H1 (cell line): Measurements from ENCODE around the gene SPTB. TPM values are rescaled to one million over a fixed set of nuclear protein-coding genes. Genes with fewer than 3 reads are reported as not detected.

Experiments used
- CTCF ChIA-PET: fragments of 300-600 bp; sonication (Branson Sonifier 250); formaldehyde crosslinking; loops from one replicate; lab custom pipeline; 2021; ENCODE audit not compliant: partially characterized antibody; lab: Charles Lee
- POLR2A ChIA-PET: fragments of 300-600 bp; sonication (Branson Sonifier 250); formaldehyde crosslinking; loops from one replicate; lab custom pipeline; 2021; ENCODE audit warnings: inconsistent platforms; ENCODE audit not compliant: partially characterized antibody; lab: Charles Lee
- DNase-seq, 2 experiments: peaks; one replicate each; pipeline versions ENCODE4 v3.0.0 to v3.0.0-alpha.2; 2010 to 2022; ENCODE audit warnings: low spot score in 2 of 2, low read depth in 1 of 2, mixed read lengths in 1 of 2
- FAIRE-seq: peaks from 2 replicates; lab custom pipeline; 2011; peaks lifted over from hg19 to GRCh38; lab: Jason Lieb, UNC
- H2AFZ ChIP-seq: 2 replicates; pipeline ENCODE4 v1.8.1; 2012; ENCODE audit warnings: low read length, inconsistent platforms
- H2AK5ac ChIP-seq: 2 replicates; pipeline ENCODE4 v1.6.1; 2013; ENCODE audit warnings: low read depth, low read length
- H2BK120ac ChIP-seq: replicated peaks from 2 replicates; pipeline ENCODE3; 2013; ENCODE audit warnings: low read depth, low read length, inconsistent platforms
- H2BK12ac ChIP-seq: 2 replicates; pipeline ENCODE4 v1.6.1; 2013; ENCODE audit warnings: low read depth, low read length
- H2BK15ac ChIP-seq: 2 replicates; pipeline ENCODE4 v1.6.1; 2013; ENCODE audit warnings: low read length
- H2BK20ac ChIP-seq: 2 replicates; pipeline ENCODE4 v1.6.1; 2013; ENCODE audit warnings: low read length
- H2BK5ac ChIP-seq: 2 replicates; pipeline ENCODE4 v1.6.1; 2013; ENCODE audit warnings: low read depth, low read length
- H3K14ac ChIP-seq: 2 replicates; pipeline ENCODE4 v1.6.1; 2013; ENCODE audit warnings: inconsistent platforms; ENCODE audit not compliant: insufficient read length
- H3K18ac ChIP-seq: 2 replicates; pipeline ENCODE4 v1.6.1; 2013; ENCODE audit warnings: low read length; ENCODE audit errors: extremely low read depth
- H3K23ac ChIP-seq: 2 replicates; pipeline ENCODE4 v1.6.1; 2013; ENCODE audit warnings: inconsistent platforms; ENCODE audit not compliant: insufficient read length
- H3K23me2 ChIP-seq: 2 replicates; pipeline ENCODE4 v1.6.1; 2013; ENCODE audit warnings: low read depth, low read length
- H3K27ac ChIP-seq: 2 replicates; pipeline ENCODE4 v1.6.1; 2011; ENCODE audit warnings: low read depth, low read length, inconsistent platforms
- H3K27me3 ChIP-seq, 4 experiments: replicated peaks in 1 of 4; 1 replicate in 1 of 4; 2 replicates in 3 of 4; pipeline versions ENCODE4 v1.6.1 to v1.8.1; 2011 to 2013; ENCODE audit warnings: low read length in 3 of 4, mild to moderate bottlenecking in 3 of 4, inconsistent platforms in 2 of 4, mixed read lengths in 2 of 4, moderate library complexity in 1 of 4; ENCODE audit not compliant: control insufficient read depth in 3 of 4, insufficient read depth in 3 of 4; ENCODE audit errors: extremely low read depth in 1 of 4
- H3K36me3 ChIP-seq, 4 experiments: 2 replicates each; pipeline versions ENCODE4 v1.6.1 to v1.8.1; 2011 to 2013; ENCODE audit warnings: mild to moderate bottlenecking in 4 of 4, low read length in 3 of 4, moderate library complexity in 2 of 4, control low read depth in 1 of 4, inconsistent platforms in 1 of 4; ENCODE audit not compliant: insufficient read depth in 4 of 4, control insufficient read depth in 2 of 4
- H3K4ac ChIP-seq: replicated peaks from 2 replicates; pipeline ENCODE3; 2013; ENCODE audit warnings: low read length, low read depth, mixed read lengths, inconsistent platforms; ENCODE audit not compliant: insufficient read length
- H3K4me1 ChIP-seq, 4 experiments: replicated peaks in 1 of 4; 1 replicate in 1 of 4; 2 replicates in 3 of 4; pipeline versions ENCODE4 v1.6.1 to v1.8.1; 2011 to 2013; ENCODE audit warnings: low read length in 3 of 4, inconsistent platforms in 2 of 4, mixed read lengths in 1 of 4; ENCODE audit not compliant: insufficient read depth in 4 of 4, control insufficient read depth in 3 of 4
- H3K4me2 ChIP-seq, 2 experiments: 2 replicates each; pipeline versions ENCODE4 v1.6.1 to v1.8.1; 2011 to 2013; ENCODE audit warnings: low read depth in 2 of 2, low read length in 2 of 2, control low read depth in 1 of 2, inconsistent platforms in 1 of 2, mild to moderate bottlenecking in 1 of 2; ENCODE audit not compliant: insufficient read depth in 1 of 2
- H3K4me3 ChIP-seq, 4 experiments: fragments of 200-600, 300-600 bp in 1 of 4; sonication (generic), shearing (Covaris generic), sonication (Bioruptor Twin) in 1 of 4; 2 replicates each; pipeline versions ENCODE4 v1.5.1 to v1.8.1; 2011 to 2016; ENCODE audit warnings: low read length in 4 of 4, low read depth in 3 of 4, control low read depth in 2 of 4, inconsistent platforms in 2 of 4, mild to moderate bottlenecking in 2 of 4, mixed read lengths in 1 of 4, moderate library complexity in 1 of 4; ENCODE audit not compliant: insufficient read depth in 2 of 4; ENCODE audit errors: extremely low read depth in 1 of 4
- H3K56ac ChIP-seq: replicated peaks from 2 replicates; pipeline ENCODE3; 2013; ENCODE audit warnings: low read depth, mild to moderate bottlenecking, mixed read lengths, low read length, inconsistent platforms; ENCODE audit not compliant: insufficient read length
- H3K79me1 ChIP-seq: 2 replicates; pipeline ENCODE4 v1.6.1; 2013; ENCODE audit warnings: low read depth, low read length, control low read depth
- H3K79me2 ChIP-seq, 2 experiments: 2 replicates each; pipeline versions ENCODE4 v1.6.1 to v1.8.1; 2012 to 2013; ENCODE audit warnings: low read length in 2 of 2, mild to moderate bottlenecking in 2 of 2, inconsistent platforms in 1 of 2; ENCODE audit not compliant: insufficient read depth in 2 of 2, control insufficient read depth in 1 of 2
- H3K9ac ChIP-seq, 4 experiments: replicated peaks in 1 of 4; 1 replicate in 1 of 4; 2 replicates in 3 of 4; pipeline versions ENCODE4 v1.6.1 to v1.8.1; 2011 to 2013; ENCODE audit warnings: low read depth in 3 of 4, low read length in 3 of 4, control low read depth in 2 of 4, mild to moderate bottlenecking in 2 of 4, moderate library complexity in 2 of 4, inconsistent platforms in 1 of 4; ENCODE audit errors: extremely low read depth in 1 of 4
- H3K9me3 ChIP-seq, 2 experiments: 2 replicates each; pipeline versions ENCODE4 v1.6.1 to v1.8.1; 2012 to 2013; ENCODE audit warnings: mild to moderate bottlenecking in 2 of 2, moderate library complexity in 2 of 2, control low read depth in 1 of 2, inconsistent platforms in 1 of 2, low read depth in 1 of 2, low read length in 1 of 2, mixed read lengths in 1 of 2; ENCODE audit not compliant: insufficient read depth in 2 of 2
- H4K20me1 ChIP-seq, 2 experiments: replicated peaks in 1 of 2; 2 replicates each; pipeline versions ENCODE3 to v1.8.1; 2011 to 2013; ENCODE audit warnings: inconsistent platforms in 2 of 2, low read length in 2 of 2, mild to moderate bottlenecking in 1 of 2; ENCODE audit not compliant: insufficient read depth in 2 of 2, control insufficient read depth in 1 of 2
- H4K5ac ChIP-seq: 2 replicates; pipeline ENCODE4 v1.6.1; 2013; ENCODE audit warnings: low read length, low read depth, mixed read lengths, inconsistent platforms; ENCODE audit not compliant: insufficient read length
- H4K8ac ChIP-seq: 2 replicates; pipeline ENCODE4 v1.8.0; 2013; ENCODE audit warnings: mild to moderate bottlenecking, moderate library complexity, low read length, inconsistent platforms; ENCODE audit not compliant: insufficient read depth; ENCODE audit errors: extremely low read depth
- H4K91ac ChIP-seq: replicated peaks from 2 replicates; pipeline ENCODE3; 2013; ENCODE audit warnings: low read length, mixed read lengths, inconsistent platforms; ENCODE audit not compliant: insufficient read length
- HDAC2 ChIP-seq, 2 experiments: fragments of 300-600 bp in 1 of 2; sonication (generic) in 1 of 2; IDR thresholded peaks; 2 replicates each; pipeline ENCODE4 v1.6.1; 2011 to 2012; ENCODE audit warnings: low read depth in 2 of 2, low read length in 2 of 2, mild to moderate bottlenecking in 2 of 2, moderate library complexity in 2 of 2, borderline replicate concordance in 1 of 2, inconsistent platforms in 1 of 2
- NANOG ChIP-seq: IDR thresholded peaks from 2 replicates; pipeline ENCODE4 v1.6.1; 2011; ENCODE audit warnings: low read length, low read depth, mild to moderate bottlenecking, inconsistent platforms; ENCODE audit not compliant: insufficient read depth, poor library complexity, severe bottlenecking
- SRF ChIP-seq: IDR thresholded peaks from 2 replicates; pipeline ENCODE4 v1.6.1; 2011; ENCODE audit warnings: mild to moderate bottlenecking, low read depth, low read length, moderate library complexity
- WGBS, 2 experiments: shearing (Covaris generic) in 1 of 2; methylation state at CpG; one replicate each; pipeline versions ENCODE4 v1.1.6 to v1.1.7; 2013 to 2015; ENCODE audit warnings: low lambda C conversion rate in 2 of 2, mixed read lengths in 2 of 2, inconsistent platforms in 1 of 2, low coverage in 1 of 2, missing lambda C conversion rate in 1 of 2; ENCODE audit not compliant: insufficient replicate concordance in 2 of 2, insufficient coverage in 1 of 2, insufficient read length in 1 of 2; ENCODE audit errors: extremely low coverage in 1 of 2, missing lambda C conversion rate in 1 of 2; 5-methylcytosine and 5-hydroxymethylcytosine counted together
- polyA plus RNA-seq, 7 experiments: library from polyadenylated mRNA; depleted of rRNA in 3 of 7; stranded (reverse) in 5 of 7; unstranded in 2 of 7; fragments of >200 nt in 5 of 7; fragments of 200-250 nt in 2 of 7; gene quantifications; 1 replicate in 5 of 7; 2 replicates in 1 of 7; 4 replicates in 1 of 7; pipeline versions ENCODE4 v1.2.1 to v1.2.3, GENCODE V29; 2011 to 2013; ENCODE audit warnings: missing spikeins in 2 of 7, mixed read lengths in 2 of 7
- total RNA-seq: library from RNA; stranded (reverse); fragmentation: NEBNext Ultra II Directional; extraction: Animal tissue kit (Norgen Biotek cat#: 25700); gene quantifications from 2 replicates; pipeline ENCODE4 v1.2.1, GENCODE V29; 2021

Gene SPTB
- total and polyA plus RNA-seq, 2 of the 8 experiments (the other 6 are each of a cell fraction or from before 2014, with no cell fraction given) = 0.30 to 2.4 TPM

- H2BK120ac ChIP-seq = no peak overlapping the region
- 86% methylated on average over 9 of the region's 9 CpGs; no CpG with 5 or more reads in 1 of the 2 experiments for WGBS, 2 experiments
Measured at GRCh38 chr14:64721899-64722298, 157.8 kb downstream of the SPTB start.

More at GRCh38 chr14:64721899-64722298, 157.8 kb downstream of the SPTB start:
- H3K4ac ChIP-seq = no peak overlapping the region
- FAIRE-seq = no peak
- H3K4me1 ChIP-seq = peaks cover 58 to 83% (median 68%) of the 10 kb centered on the region in 4 experiments
- H3K79me2 ChIP-seq = peaks cover 12 to 99% of the 10 kb centered on the region in 2 experiments
- no peak overlapping the region for H2BK20ac ChIP-seq
- H3K27ac ChIP-seq = no peak overlapping the region
- H3K9ac ChIP-seq = no peak overlapping the region
- 0 out of 2 replicates have a peak overlapping the region, but pooled peaks have one; percentile 16 for H3K18ac ChIP-seq
- H3K27me3 ChIP-seq = 0 out of 7 replicates have a peak, but pooled peaks cover 0 to 3% (median 0%) of the 10 kb centered on the region in 4 experiments
- TF ChIP-seq SRF (no peak), NANOG (no peak), HDAC2 (IDR thresholded peaks at IDR 0.05; ENCODE audit: borderline replicate concordance in 1 of 2, low read depth in 2 of 2, low read length in 2 of 2) (no peak)
- no peak overlapping the region for H3K56ac ChIP-seq
- H3K4me2 ChIP-seq = 0 out of 4 replicates have a peak overlapping the region, but pooled peaks have one; percentile 7 to 31
- H3K9me3 ChIP-seq = no peaks in the 10 kb centered on the region
- no peak overlapping the region for H2BK5ac ChIP-seq
- H3K36me3 ChIP-seq = 0 out of 8 replicates have a peak, but pooled peaks cover 0 to under 1% (median 0%) of the 10 kb centered on the region in 4 experiments
- ChIA-PET CTCF (interaction anchor here (0.6 to 4.6 kb wide), 9 partner anchors 14 to 51 kb away, joined by 3 to 14 read pairs (median 3); no protein-coding TSS in a partner anchor), POLR2A (interaction anchor here (1.7 to 3.2 kb wide), 3 partner anchors 13 to 217 kb away, joined by 4 to 13 read pairs (median 7); partner anchors contain the start of genes PLEKHG3 and ZBTB1)
- no peak overlapping the region for H4K5ac ChIP-seq
- no peak overlapping the region for H2BK12ac ChIP-seq
- no peak overlapping the region for H2AK5ac ChIP-seq
- no peak overlapping the region for H4K8ac ChIP-seq
- H3K23me2 ChIP-seq = peaks cover 2% of the 10 kb centered on the region; the same call in 1 of the 2 replicates
- no peak overlapping the region for H3K14ac ChIP-seq
- H4K20me1 ChIP-seq = peaks cover 41 to 61% of the 10 kb centered on the region in 2 experiments
- H3K4me3 ChIP-seq = no peak overlapping the region
- peaks cover 27% of the 10 kb centered on the region for H3K79me1 ChIP-seq
- no peak overlapping the region for H3K23ac ChIP-seq
- H4K91ac ChIP-seq = no peak overlapping the region
- no peak overlapping the region for H2AFZ ChIP-seq
- H2BK15ac ChIP-seq = peak overlapping the region; percentile 63; the same call in 1 of the 2 replicates
- no peak for DNase-seq
